Kidney epithelial cell (primary cell): ENCODE measurements around the gene KIRREL3. TPM values are rescaled to one million over a fixed set of nuclear protein-coding genes. Genes with fewer than 3 reads are reported as not detected.
A peak's percentile ranks its signal among the peaks of the same experiment; 100 is the strongest.

ENCODE experiments used
- DNase-seq: peaks from one replicate; pipeline ENCODE4 v3.0.0-alpha.2; 2010; ENCODE audit warnings: low read depth
- H3K27me3 ChIP-seq: 2 replicates; pipeline ENCODE4 v1.6.0; 2011; ENCODE audit warnings: low read length; ENCODE audit not compliant: control insufficient read depth, insufficient read depth
- H3K36me3 ChIP-seq: 2 replicates; pipeline ENCODE4 v1.5.1; 2011; ENCODE audit warnings: low read length; ENCODE audit not compliant: control insufficient read depth, insufficient read depth
- H3K4me3 ChIP-seq: 2 replicates; pipeline ENCODE4 v1.5.1; 2011; ENCODE audit warnings: low read depth, mild to moderate bottlenecking, control low read depth, low read length
- CTCF ChIP-seq: IDR thresholded peaks from 2 replicates; pipeline ENCODE4 v1.5.1; 2011; ENCODE audit warnings: mild to moderate bottlenecking, moderate library complexity, low read length, control low read depth, inconsistent platforms; ENCODE audit not compliant: insufficient read depth, poor library complexity, severe bottlenecking
- total RNA-seq: library from RNA; depleted of rRNA; stranded (reverse); fragments of >200 nt; gene quantifications from 2 replicates; pipeline ENCODE4 v1.2.3, GENCODE V29; 2015

Gene KIRREL3
- total RNA-seq, 1 donor from 2014 or later: 1.3 TPM

GRCh38 chr11:126978165-126978564 is 22.4 kb downstream of the KIRREL3 start:
- H3K36me3 ChIP-seq: no peaks in the 10 kb centered on the region
- H3K27me3 ChIP-seq: no peaks in the 10 kb centered on the region
- no peak for TF ChIP-seq CTCF
- DNase-seq: no peak
- H3K4me3 ChIP-seq: no peak overlapping the region

GRCh38 chr11:126973051-126973450 is 27.5 kb downstream of the KIRREL3 start:
- H3K27me3 ChIP-seq: no peaks in the 10 kb centered on the region
- H3K36me3 ChIP-seq: no peaks in the 10 kb centered on the region
- no peak overlapping the region for H3K4me3 ChIP-seq
- no peak for TF ChIP-seq CTCF
- no peak for DNase-seq

- no peak for TF ChIP-seq CTCF
- H3K27me3 ChIP-seq: no peaks in the 10 kb centered on the region
These were observed 29.3 kb downstream of the KIRREL3 start for GRCh38 chr11:126971305-126971704.

GRCh38 chr11:126969865-126970479 is 30.6 kb downstream of the KIRREL3 start:
- peak; percentile 82 for TF ChIP-seq CTCF
- no peak overlapping the region for H3K4me3 ChIP-seq
- H3K36me3 ChIP-seq: no peaks in the 10 kb centered on the region
- H3K27me3 ChIP-seq: no peaks in the 10 kb centered on the region
- no peak for DNase-seq

More at GRCh38 chr11:126971305-126971704, 29.3 kb downstream of the KIRREL3 start:
- no peak overlapping the region for H3K4me3 ChIP-seq
- DNase-seq: no peak
- H3K36me3 ChIP-seq: no peaks in the 10 kb centered on the region

- Histone ChIP-seq H3K36me3 (no peaks in the 10 kb centered on the region), H3K27me3 (no peaks in the 10 kb centered on the region), H3K4me3 (no peak overlapping the region)
- no peak for TF ChIP-seq CTCF
- DNase-seq: no peak
These were observed 31.7 kb downstream of the KIRREL3 start for GRCh38 chr11:126968915-126969314.

GRCh38 chr11:126965331-126965730 is 35.2 kb downstream of the KIRREL3 start:
- Histone ChIP-seq H3K4me3 (no peak overlapping the region), H3K36me3 (no peaks in the 10 kb centered on the region), H3K27me3 (no peaks in the 10 kb centered on the region)
- no peak for DNase-seq
- no peak for TF ChIP-seq CTCF
